ENCODE measurements around the gene TBC1D20.
"Not testable (repeated sequence)": the region's sequence is repeated elsewhere in the genome, so short reads cannot be mapped to it uniquely, and the experiment has no call there.

DNA sequence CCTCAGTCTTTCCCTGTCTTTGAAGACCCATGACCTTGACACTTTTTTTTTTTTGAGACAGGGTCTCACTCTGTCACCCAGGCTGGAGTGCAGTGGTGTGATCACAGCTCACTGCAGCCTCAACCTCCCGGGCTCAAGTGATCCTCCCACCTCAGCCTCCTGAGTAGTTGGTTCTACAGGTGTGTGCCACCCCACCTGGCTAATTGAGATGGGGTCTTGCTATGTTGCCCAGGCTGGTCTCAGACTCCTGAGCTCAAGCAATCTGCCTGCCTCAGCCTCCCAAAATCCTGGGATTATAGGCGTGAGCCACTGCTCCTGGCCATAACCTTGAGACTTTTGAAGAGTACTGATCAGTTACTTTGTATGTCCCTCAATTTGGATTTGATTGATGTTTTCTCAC is 69.0 kb downstream of the TBC1D20 start:
- TF ChIP-seq, protein P1, sequence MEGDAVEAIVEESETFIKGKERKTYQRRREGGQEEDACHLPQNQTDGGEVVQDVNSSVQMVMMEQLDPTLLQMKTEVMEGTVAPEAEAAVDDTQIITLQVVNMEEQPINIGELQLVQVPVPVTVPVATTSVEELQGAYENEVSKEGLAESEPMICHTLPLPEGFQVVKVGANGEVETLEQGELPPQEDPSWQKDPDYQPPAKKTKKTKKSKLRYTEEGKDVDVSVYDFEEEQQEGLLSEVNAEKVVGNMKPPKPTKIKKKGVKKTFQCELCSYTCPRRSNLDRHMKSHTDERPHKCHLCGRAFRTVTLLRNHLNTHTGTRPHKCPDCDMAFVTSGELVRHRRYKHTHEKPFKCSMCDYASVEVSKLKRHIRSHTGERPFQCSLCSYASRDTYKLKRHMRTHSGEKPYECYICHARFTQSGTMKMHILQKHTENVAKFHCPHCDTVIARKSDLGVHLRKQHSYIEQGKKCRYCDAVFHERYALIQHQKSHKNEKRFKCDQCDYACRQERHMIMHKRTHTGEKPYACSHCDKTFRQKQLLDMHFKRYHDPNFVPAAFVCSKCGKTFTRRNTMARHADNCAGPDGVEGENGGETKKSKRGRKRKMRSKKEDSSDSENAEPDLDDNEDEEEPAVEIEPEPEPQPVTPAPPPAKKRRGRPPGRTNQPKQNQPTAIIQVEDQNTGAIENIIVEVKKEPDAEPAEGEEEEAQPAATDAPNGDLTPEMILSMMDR (conservative IDR thresholded peaks at IDR 0.05) = not testable (repeated sequence)
- not testable (repeated sequence) for TF ChIP-seq EZH2 (IDR thresholded peaks at IDR 0.05; ENCODE audit: low read depth)
